ENCODE data around the gene ZDHHC14. TPM values are rescaled to one million over a fixed set of nuclear protein-coding genes. Genes with fewer than 3 reads are reported as not detected.

The ZDHHC14 gene
- total RNA-seq, 1 donor from 2014 or later: 9.3 TPM

- ATAC-seq (no peak), DNase-seq (no peak)
- no peaks in the 10 kb centered on the region for H3K36me3 ChIP-seq
- H3K9me3 ChIP-seq: no peaks in the 10 kb centered on the region
- no peaks in the 10 kb centered on the region for H3K4me1 ChIP-seq
- TF ChIP-seq, protein P1, sequence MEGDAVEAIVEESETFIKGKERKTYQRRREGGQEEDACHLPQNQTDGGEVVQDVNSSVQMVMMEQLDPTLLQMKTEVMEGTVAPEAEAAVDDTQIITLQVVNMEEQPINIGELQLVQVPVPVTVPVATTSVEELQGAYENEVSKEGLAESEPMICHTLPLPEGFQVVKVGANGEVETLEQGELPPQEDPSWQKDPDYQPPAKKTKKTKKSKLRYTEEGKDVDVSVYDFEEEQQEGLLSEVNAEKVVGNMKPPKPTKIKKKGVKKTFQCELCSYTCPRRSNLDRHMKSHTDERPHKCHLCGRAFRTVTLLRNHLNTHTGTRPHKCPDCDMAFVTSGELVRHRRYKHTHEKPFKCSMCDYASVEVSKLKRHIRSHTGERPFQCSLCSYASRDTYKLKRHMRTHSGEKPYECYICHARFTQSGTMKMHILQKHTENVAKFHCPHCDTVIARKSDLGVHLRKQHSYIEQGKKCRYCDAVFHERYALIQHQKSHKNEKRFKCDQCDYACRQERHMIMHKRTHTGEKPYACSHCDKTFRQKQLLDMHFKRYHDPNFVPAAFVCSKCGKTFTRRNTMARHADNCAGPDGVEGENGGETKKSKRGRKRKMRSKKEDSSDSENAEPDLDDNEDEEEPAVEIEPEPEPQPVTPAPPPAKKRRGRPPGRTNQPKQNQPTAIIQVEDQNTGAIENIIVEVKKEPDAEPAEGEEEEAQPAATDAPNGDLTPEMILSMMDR (IDR thresholded peaks at IDR 0.05): no peak
- no peaks in the 10 kb centered on the region for H3K27me3 ChIP-seq (ENCODE audit: low read depth)
- H3K4me3 ChIP-seq: no peak overlapping the region
- intact Hi-C loops (cut with DNase I): no loop called here
- no peak overlapping the region for H3K27ac ChIP-seq
Observed at GRCh38 chr6:157645201-157645795, 264.3 kb downstream of the ZDHHC14 start.

DNA sequence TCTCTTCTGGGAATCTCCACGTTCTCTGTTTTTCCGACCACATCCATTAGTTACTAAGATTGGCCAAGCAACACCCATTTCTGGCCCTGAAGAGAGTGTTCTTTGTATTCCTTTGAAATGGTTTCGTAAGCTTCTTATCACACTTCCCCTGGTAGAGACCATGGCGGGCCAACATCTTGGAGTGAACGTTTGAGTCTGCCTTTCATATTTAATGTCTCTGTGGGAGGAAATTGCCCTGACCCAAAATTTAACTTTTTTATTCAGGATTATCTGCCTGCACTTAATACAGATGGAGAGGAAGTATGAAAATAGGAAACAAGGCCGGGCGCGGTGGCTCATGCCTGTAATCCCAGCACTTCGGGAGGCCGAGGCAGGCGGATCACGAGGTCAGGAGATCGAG, 265.0 kb downstream of the ZDHHC14 start:
- intact Hi-C loops (cut with DNase I): no loop called here
- no peaks in the 10 kb centered on the region for H3K27me3 ChIP-seq (ENCODE audit: low read depth)
- H3K9me3 ChIP-seq: no peaks in the 10 kb centered on the region
- ATAC-seq (no peak), DNase-seq (no peak)
- H3K36me3 ChIP-seq: no peaks in the 10 kb centered on the region
- H3K4me3 ChIP-seq: no peak overlapping the region
- no peak overlapping the region for H3K27ac ChIP-seq
- no peaks in the 10 kb centered on the region for H3K4me1 ChIP-seq
- TF ChIP-seq, protein P1 (IDR thresholded peaks at IDR 0.05): no peak

DNA sequence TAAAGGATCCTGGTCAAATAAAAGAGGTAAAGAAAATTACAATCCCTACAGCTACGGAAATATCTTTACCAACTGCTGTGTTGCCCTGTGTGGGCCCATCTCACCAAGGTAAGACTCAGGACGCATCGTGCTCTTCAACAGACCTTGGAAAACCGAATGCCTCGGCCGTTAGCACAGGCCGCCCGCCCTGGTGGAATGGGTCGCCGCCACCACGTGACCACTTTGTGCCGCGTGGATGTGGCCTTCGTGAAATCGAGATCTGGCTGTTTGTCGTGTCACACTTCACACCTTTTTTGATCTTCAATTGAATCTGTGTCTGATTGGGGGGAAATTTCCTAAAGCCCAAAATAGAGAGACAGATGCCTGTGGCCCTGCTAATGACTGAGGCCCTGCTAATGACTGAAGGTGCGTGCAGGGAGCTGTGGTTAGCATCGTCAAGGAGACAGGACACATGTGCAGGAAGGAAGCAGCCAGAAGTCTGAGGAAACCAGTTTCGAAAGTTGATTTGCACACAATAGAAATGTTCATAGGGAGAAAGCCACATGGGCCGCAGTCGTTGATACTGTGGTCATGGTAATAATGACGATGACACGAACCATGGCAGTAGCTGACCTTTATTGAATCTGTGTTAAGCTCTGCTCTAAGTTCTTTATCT, 266.4 kb downstream of the ZDHHC14 start:
- Histone ChIP-seq H3K9me3 (no peaks in the 10 kb centered on the region), H3K36me3 (peaks cover 6% of the 10 kb centered on the region), H3K4me3 (no peak overlapping the region), H3K27ac (no peak overlapping the region), H3K4me1 (no peaks in the 10 kb centered on the region), H3K27me3 (ENCODE audit: low read depth) (no peaks in the 10 kb centered on the region)
- intact Hi-C loops (cut with DNase I): no loop called here
- ATAC-seq (no peak), DNase-seq (no peak)
- TF ChIP-seq, protein P1 (IDR thresholded peaks at IDR 0.05): no peak

DNA sequence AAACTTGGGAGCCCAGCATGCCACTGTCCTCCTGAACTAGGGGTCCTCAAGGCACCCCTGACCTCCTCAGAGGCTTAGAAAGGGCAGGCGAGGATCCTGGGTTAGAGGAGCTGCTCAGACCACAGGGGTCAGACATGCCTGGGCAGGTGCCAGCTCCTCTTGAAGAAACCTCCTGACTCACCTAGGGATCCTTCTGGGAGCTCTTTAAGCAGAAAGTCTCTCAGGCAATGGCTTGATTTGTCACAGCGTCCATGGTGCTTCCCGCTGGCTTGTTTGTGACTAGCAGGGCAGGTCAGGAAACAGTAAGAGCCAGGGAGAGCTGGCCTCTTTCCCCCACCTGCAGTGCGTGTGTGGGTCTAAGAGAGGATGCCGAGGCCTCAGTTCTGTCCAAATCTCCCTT, 267.6 kb downstream of the ZDHHC14 start:
- no peak overlapping the region for H3K4me3 ChIP-seq
- no peak for DNase-seq
- intact Hi-C loops (cut with DNase I): no loop called here
- no peak for ATAC-seq
- H3K9me3 ChIP-seq: no peaks in the 10 kb centered on the region
- H3K27ac ChIP-seq: no peak overlapping the region
- H3K27me3 ChIP-seq (ENCODE audit: low read depth): no peaks in the 10 kb centered on the region
- TF ChIP-seq, protein P1 (IDR thresholded peaks at IDR 0.05): no peak
- no peaks in the 10 kb centered on the region for H3K4me1 ChIP-seq
- peaks cover 6% of the 10 kb centered on the region for H3K36me3 ChIP-seq

DNA sequence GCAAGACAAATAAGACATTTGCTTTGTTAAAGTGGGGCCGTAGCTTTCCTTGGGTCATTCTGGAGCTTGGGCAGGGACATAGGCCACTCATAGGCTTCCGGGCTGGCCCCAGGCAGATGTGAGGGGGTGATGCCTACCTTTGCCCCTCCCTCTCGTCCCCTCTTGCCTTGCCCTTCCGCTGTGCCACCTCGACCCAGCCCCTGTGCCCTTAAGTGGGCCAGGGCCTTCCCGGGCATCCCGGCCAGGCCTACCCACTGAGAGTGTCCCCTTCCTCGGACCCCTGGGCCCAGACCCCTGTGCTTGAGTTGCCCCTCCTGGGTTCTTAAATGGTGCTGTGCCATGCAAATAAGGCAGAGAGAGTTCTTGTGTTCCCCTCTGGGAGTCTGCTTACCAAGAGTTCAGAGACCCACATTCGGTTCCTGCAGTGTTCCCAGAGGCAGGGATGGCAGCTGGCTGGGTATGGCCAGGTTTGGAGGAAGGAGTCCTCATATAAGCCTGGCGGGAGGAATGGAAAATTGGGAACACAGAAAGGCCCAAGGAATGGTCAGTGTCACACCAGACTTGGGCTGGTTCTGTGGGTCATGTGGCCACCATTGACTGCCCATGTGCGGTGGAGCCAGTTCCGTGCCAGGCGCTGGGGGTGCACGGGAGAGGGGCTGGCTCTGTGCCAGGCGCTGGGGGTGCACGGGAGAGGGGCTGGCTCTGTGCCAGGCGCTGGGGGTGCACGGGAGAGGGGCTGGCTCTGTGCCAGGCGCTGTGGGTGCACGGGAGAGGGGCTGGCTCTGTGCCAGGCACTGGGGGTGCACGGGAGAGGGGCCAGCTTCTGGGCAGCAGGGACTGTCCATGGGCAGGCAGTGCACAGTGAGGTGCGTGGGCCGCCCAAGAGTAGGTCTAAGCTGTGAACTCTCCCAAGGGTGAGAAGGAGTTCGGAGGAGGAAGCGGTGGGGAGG, 268.6 kb downstream of the ZDHHC14 start:
- H3K4me3 ChIP-seq: no peak overlapping the region
- H3K4me1 ChIP-seq: no peaks in the 10 kb centered on the region
- no peaks in the 10 kb centered on the region for H3K9me3 ChIP-seq
- no peaks in the 10 kb centered on the region for H3K27me3 ChIP-seq (ENCODE audit: low read depth)
- intact Hi-C loops (cut with DNase I): no loop called here
- TF ChIP-seq, protein P1 (IDR thresholded peaks at IDR 0.05): no peak
- no peak for DNase-seq
- peak; percentile 23 to 28 for ATAC-seq
- H3K27ac ChIP-seq: no peak overlapping the region
- H3K36me3 ChIP-seq: peaks cover 6% of the 10 kb centered on the region
